ENCODE measurements around the gene SPART.

- TF ChIP-seq POLR2A (IDR thresholded peaks at IDR 0.05) (no peak), CTCF (IDR thresholded peaks at IDR 0.05) (no peak), EP300 (IDR thresholded peaks at IDR 0.05) (no peak)
Observed at GRCh38 chr13:36374063-36374462, 27.9 kb upstream of the SPART start.

Measured in ovary (tissue), 3 donors.